Activated naive CD8-positive, alpha-beta T cell (primary cell): ENCODE results near the gene ATP6V1C2.
A peak's percentile ranks its signal among the peaks of the same experiment; 100 is the strongest.

ENCODE experiments used
- H3K27ac Mint-ChIP-seq: one replicate; pipeline ENCODE4 v1.8.0; 2021; ENCODE audit warnings: mixed read lengths
- H3K27me3 Mint-ChIP-seq: one replicate; pipeline ENCODE4 v1.8.0; 2021; ENCODE audit warnings: mixed read lengths
- H3K36me3 Mint-ChIP-seq: one replicate; pipeline ENCODE4 v1.8.0; 2021; ENCODE audit warnings: mixed read lengths
- H3K4me1 Mint-ChIP-seq: one replicate; pipeline ENCODE4 v1.8.0; 2021; ENCODE audit warnings: low read depth, mixed read lengths
- H3K4me3 Mint-ChIP-seq: one replicate; pipeline ENCODE4 v1.8.0; 2021; ENCODE audit warnings: mild to moderate bottlenecking, mixed read lengths
- H3K9me3 Mint-ChIP-seq: one replicate; pipeline ENCODE4 v1.8.0; 2021; ENCODE audit warnings: low read depth, mixed read lengths

ATP6V1C2 gene

GRCh38 chr2:10781746-10782145 lies 60.3 kb downstream of the ATP6V1C2 start:
- no peaks in the 10 kb centered on the region for H3K9me3 Mint-ChIP-seq
- H3K27ac Mint-ChIP-seq, result no peak overlapping the region
- H3K36me3 Mint-ChIP-seq, result peaks cover 8% of the 10 kb centered on the region
- H3K4me1 Mint-ChIP-seq, result no peaks in the 10 kb centered on the region
- H3K4me3 Mint-ChIP-seq, result no peak overlapping the region
- H3K27me3 Mint-ChIP-seq, result no peaks in the 10 kb centered on the region

DNA sequence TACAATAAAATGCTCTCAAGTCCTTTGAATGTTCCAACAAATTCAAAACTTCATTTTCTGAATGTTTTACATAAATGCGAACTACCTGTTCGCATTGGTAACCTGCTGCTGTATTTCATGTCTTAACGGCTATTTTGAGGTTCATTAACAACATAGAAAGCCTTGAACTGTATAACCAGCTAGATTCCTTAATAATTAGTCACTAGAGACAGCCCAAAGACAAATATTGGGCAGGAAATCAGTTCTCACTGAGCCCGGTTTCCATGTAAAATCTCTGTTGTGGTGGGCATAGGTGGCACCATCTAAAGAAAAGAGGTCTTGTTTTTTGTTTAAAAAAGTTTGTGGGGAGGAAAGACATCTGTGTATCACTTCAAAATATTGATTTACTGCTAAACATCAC lies 62.0 kb downstream of the ATP6V1C2 start:
- Mint-ChIP-seq H3K4me3 (no peak overlapping the region), H3K36me3 (peaks cover 12% of the 10 kb centered on the region), H3K9me3 (no peaks in the 10 kb centered on the region), H3K27ac (no peak overlapping the region), H3K4me1 (no peaks in the 10 kb centered on the region), H3K27me3 (no peaks in the 10 kb centered on the region)

DNA sequence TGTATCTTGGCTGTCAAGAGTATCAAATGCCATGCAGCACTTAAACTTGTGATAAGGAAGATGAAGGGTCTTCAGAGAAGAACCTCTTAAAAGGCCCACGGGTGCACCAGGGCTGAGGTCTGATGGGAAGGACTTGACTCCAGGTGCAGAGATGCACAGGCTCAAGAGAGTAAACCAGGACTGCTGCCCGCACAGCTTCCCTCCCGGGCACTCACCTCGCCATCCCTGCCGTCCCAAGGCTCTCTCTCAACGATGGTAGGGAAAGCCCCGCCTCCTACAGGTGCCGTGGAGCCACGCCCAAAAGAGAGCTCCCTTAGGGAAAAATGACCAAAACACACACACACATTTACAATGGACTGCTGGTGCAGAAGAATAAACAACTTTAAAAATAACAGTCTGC lies 63.3 kb downstream of the ATP6V1C2 start:
- Mint-ChIP-seq H3K4me3 (no peak overlapping the region), H3K9me3 (no peaks in the 10 kb centered on the region), H3K27me3 (no peaks in the 10 kb centered on the region), H3K27ac (no peak overlapping the region), H3K36me3 (peaks cover 12% of the 10 kb centered on the region), H3K4me1 (no peaks in the 10 kb centered on the region)

- Mint-ChIP-seq H3K4me3 (no peak overlapping the region), H3K27me3 (no peaks in the 10 kb centered on the region), H3K9me3 (no peaks in the 10 kb centered on the region), H3K4me1 (peaks cover under 1% of the 10 kb centered on the region), H3K27ac (no peak overlapping the region), H3K36me3 (peaks cover 11% of the 10 kb centered on the region)
These were observed 63.8 kb downstream of the ATP6V1C2 start for GRCh38 chr2:10785260-10785659.

DNA sequence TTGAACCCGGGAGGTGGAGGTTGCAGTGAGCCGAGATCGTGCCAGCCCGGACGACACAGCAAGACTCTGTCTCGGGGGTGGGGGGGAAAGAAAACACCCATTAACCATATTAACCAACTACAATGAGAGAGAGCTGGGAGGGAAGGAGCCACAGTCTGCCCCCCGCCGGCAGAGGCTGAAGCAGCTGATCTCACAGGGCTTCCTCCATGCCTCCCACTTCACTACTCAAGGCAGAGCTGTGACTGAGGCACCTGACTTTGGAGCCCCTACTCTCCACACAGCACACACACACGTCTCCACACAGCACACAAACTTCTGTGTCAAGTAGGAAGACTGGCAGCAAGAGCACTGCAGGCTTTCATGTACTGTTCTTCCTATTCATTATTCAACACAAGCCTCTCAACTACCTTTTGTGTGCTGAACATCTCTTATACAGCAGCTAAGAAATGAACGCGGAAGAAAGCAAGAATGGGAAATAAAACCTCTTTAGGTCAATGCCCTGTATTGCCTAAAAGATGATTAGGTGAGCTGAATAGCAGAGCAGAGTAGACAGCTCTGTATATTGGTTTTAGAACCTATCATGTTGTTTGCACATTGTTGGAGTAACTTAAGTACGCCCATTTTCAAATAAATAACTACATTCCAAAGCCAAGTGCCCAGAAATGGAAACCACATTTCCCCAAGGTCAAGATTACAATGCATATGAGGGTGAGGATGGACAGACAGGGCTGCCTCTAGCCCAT lies 65.0 kb downstream of the ATP6V1C2 start:
- H3K27ac Mint-ChIP-seq, result no peak overlapping the region
- no peaks in the 10 kb centered on the region for H3K27me3 Mint-ChIP-seq
- no peak overlapping the region for H3K4me3 Mint-ChIP-seq
- H3K9me3 Mint-ChIP-seq, result no peaks in the 10 kb centered on the region
- H3K36me3 Mint-ChIP-seq, result peaks cover 12% of the 10 kb centered on the region
- peaks cover 7% of the 10 kb centered on the region for H3K4me1 Mint-ChIP-seq

- Mint-ChIP-seq H3K27ac (no peak overlapping the region), H3K4me1 (peaks cover 9% of the 10 kb centered on the region)
These were observed 65.9 kb downstream of the ATP6V1C2 start for GRCh38 chr2:10787176-10787968.

DNA sequence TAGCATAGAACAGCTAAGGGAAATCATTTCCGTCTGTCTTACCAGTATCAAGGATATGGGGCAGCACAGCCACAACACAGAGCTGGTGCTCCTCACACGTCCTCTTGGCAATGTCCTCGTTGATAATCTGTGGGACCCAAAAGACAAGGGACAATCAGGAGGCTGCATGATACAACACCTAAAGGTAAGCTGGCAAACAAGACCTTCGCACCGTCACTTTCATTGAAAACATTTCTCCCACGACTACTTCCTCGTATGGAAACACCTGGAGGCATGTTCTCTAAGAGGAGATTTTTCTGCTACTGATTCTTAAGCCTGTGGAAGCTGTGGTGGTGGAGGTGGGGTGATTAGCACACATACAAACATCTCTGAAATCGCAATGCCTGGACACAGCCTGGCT lies 67.4 kb downstream of the ATP6V1C2 start:
- peaks cover 16% of the 10 kb centered on the region for H3K36me3 Mint-ChIP-seq
- H3K27me3 Mint-ChIP-seq, result no peaks in the 10 kb centered on the region
- H3K4me1 Mint-ChIP-seq, result peaks cover 11% of the 10 kb centered on the region
- H3K4me3 Mint-ChIP-seq, result no peak overlapping the region
- H3K27ac Mint-ChIP-seq, result no peak overlapping the region
- no peaks in the 10 kb centered on the region for H3K9me3 Mint-ChIP-seq

More at GRCh38 chr2:10787176-10787968, 65.9 kb downstream of the ATP6V1C2 start:
- H3K36me3 Mint-ChIP-seq, result peaks cover 16% of the 10 kb centered on the region
- no peaks in the 10 kb centered on the region for H3K9me3 Mint-ChIP-seq
- no peaks in the 10 kb centered on the region for H3K27me3 Mint-ChIP-seq
- no peak overlapping the region for H3K4me3 Mint-ChIP-seq

GRCh38 chr2:10790228-10790973 lies 69.0 kb downstream of the ATP6V1C2 start:
- Mint-ChIP-seq H3K27me3 (no peaks in the 10 kb centered on the region), H3K36me3 (peaks cover 16% of the 10 kb centered on the region), H3K4me1 (peaks cover 11% of the 10 kb centered on the region), H3K4me3 (no peak overlapping the region), H3K9me3 (no peaks in the 10 kb centered on the region), H3K27ac (peak overlapping the region; percentile 61)

DNA sequence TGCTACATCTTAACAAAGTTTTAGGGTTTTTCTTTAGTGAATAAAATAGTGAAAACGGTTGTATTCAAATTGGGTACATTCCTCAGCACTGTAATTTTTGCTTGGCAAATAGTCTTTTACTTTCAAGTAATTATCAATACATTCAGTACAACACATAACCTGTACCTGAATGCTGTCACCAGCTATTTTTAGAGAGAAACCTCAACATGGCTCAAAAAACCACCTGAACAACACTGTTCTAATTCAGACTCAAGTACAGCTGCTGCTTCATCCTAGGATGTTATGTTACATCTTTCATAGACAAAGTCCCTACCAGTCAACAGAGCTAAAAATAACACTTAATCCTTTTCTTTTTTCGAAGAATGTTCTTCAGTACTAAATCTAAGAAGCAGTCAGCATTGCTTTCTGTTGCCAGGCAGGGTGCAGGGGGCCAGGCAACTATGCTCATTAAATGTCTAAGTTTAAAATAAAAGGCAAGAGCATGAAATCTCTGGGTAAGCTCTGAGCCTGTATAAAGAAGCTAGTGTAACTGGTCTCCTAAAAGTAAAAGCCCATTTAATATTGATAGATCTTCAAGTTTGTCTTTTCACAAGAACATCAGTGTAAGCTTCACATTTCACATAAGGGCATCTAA lies 70.7 kb downstream of the ATP6V1C2 start:
- H3K9me3 Mint-ChIP-seq, result no peaks in the 10 kb centered on the region
- H3K36me3 Mint-ChIP-seq, result peaks cover 11% of the 10 kb centered on the region
- H3K4me1 Mint-ChIP-seq, result peaks cover 14% of the 10 kb centered on the region

GRCh38 chr2:10792660-10793400 lies 71.4 kb downstream of the ATP6V1C2 start:
- H3K4me3 Mint-ChIP-seq, result no peak overlapping the region
- H3K36me3 Mint-ChIP-seq, result peaks cover 9% of the 10 kb centered on the region
- H3K27ac Mint-ChIP-seq, result peak overlapping the region; percentile 64

More for the DNA sequence above, 70.7 kb downstream of the ATP6V1C2 start:
- Mint-ChIP-seq H3K27me3 (no peaks in the 10 kb centered on the region), H3K4me3 (no peak overlapping the region), H3K27ac (peak overlapping the region; percentile 64)

GRCh38 chr2:10793816-10794215 lies 72.4 kb downstream of the ATP6V1C2 start:
- H3K4me1 Mint-ChIP-seq, result peaks cover 14% of the 10 kb centered on the region
- no peaks in the 10 kb centered on the region for H3K27me3 Mint-ChIP-seq
- peaks cover 9% of the 10 kb centered on the region for H3K36me3 Mint-ChIP-seq
- H3K4me3 Mint-ChIP-seq, result no peak overlapping the region
- H3K27ac Mint-ChIP-seq, result no peak overlapping the region
- no peaks in the 10 kb centered on the region for H3K9me3 Mint-ChIP-seq

More at GRCh38 chr2:10792660-10793400, 71.4 kb downstream of the ATP6V1C2 start:
- Mint-ChIP-seq H3K4me1 (peaks cover 14% of the 10 kb centered on the region), H3K27me3 (no peaks in the 10 kb centered on the region), H3K9me3 (no peaks in the 10 kb centered on the region)

GRCh38 chr2:10794876-10795275 lies 73.4 kb downstream of the ATP6V1C2 start:
- no peaks in the 10 kb centered on the region for H3K27me3 Mint-ChIP-seq

GRCh38 chr2:10795508-10796046 lies 74.1 kb downstream of the ATP6V1C2 start:
- peaks cover 11% of the 10 kb centered on the region for H3K4me1 Mint-ChIP-seq
- H3K36me3 Mint-ChIP-seq, result peaks cover 11% of the 10 kb centered on the region
- H3K27ac Mint-ChIP-seq, result no peak overlapping the region

More at GRCh38 chr2:10794876-10795275, 73.4 kb downstream of the ATP6V1C2 start:
- Mint-ChIP-seq H3K9me3 (no peaks in the 10 kb centered on the region), H3K4me1 (peaks cover 14% of the 10 kb centered on the region), H3K36me3 (peaks cover 11% of the 10 kb centered on the region), H3K27ac (peak overlapping the region; percentile 8), H3K4me3 (no peak overlapping the region)

DNA sequence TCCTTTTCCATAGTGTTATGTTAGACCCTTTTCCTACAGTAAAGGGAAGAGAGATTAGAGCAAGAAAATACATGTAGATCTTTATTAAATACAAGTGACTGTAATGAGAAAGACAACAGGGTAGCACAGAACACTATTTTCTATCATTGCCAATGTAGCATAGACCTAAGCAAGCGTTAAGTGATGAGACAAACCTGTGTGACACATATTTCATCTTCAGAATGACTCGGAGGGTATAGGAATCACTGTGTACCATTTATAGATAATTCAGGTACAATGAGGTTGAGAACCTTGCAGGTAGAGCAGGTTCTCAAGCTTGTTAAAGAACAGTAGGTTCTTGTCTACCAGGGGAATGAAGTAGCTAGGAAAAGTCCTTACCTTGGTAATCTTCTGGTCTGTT lies 75.3 kb downstream of the ATP6V1C2 start:
- Mint-ChIP-seq H3K27ac (no peak overlapping the region), H3K27me3 (no peaks in the 10 kb centered on the region), H3K36me3 (peaks cover 6% of the 10 kb centered on the region), H3K9me3 (no peaks in the 10 kb centered on the region), H3K4me3 (no peak overlapping the region), H3K4me1 (peaks cover 5% of the 10 kb centered on the region)

More at GRCh38 chr2:10795508-10796046, 74.1 kb downstream of the ATP6V1C2 start:
- Mint-ChIP-seq H3K4me3 (no peak overlapping the region), H3K27me3 (no peaks in the 10 kb centered on the region), H3K9me3 (no peaks in the 10 kb centered on the region)
